ENCODE results near the gene RHOH.

RHOH gene

DNA sequence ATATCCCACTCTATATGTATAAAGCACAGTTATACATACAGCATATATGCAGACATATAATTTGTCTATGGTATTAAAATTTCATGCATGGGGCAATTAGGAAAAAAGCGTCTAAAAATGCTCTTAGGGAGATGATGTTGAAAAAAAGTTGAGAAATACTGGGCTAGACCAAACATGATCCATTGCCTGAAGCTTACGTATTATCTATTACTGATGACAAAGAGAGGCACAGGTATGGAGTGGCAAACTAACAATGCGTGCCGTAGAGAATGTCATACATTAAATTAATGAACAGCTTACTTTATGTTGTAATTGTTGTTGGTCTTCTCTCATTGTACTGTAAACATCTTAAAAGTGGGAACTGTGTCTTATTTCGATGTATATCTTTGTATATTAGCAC is 13.9 kb downstream of the RHOH start:
- Mint-ChIP-seq H3K36me3 (peaks cover 98% of the 10 kb centered on the region), H3K4me3 (peak overlapping the region; percentile 96), H3K27ac (peak overlapping the region; percentile 92)

DNA sequence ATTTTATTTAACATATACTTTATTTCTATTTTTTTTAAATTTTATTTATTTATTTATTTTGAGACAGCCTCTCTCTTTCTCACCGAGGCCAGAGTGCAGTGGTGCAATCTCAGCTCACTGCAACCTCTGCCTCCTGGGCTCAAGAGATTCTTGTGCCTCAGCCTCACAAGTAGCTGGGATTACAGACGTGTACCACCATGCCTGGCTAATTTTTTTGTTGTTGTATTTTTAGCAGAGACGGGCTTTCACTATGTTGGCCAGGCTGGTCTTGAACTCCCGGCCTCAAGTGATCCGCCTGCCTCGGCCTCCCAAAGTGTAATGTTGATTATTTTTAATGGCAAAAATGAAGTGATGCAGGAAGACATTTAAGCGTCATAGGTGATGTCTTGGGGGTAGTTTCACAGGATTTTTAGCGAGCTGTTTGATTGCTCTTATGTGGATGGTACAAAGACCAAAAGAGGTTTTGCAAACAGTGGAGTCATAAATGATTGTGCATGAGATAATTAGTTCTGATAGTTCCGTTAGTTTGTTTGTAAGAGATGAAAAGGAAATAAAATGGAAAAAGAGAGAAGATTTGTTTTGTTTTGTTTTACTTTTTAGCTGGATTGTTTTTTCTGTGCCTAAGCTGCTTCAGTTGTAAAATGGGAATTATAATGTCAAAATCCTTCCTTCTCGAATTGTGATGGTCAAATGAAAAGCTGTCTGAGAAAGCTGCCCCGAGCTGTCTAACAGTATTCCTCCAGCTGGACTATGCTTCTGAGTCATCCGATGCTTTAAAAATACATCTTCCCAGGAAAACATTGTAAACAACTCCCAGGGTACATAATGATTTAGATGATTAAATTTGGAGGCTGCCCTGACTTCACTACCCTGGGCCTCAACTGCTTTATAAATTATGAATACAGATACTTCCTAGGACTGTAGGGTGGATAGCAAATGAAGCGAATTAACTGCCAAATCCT is 14.7 kb downstream of the RHOH start:
- H3K9me3 Mint-ChIP-seq, result no peaks in the 10 kb centered on the region
- peak overlapping the region; percentile 96 for H3K4me3 Mint-ChIP-seq
- H3K4me1 Mint-ChIP-seq, result peaks cover 86% of the 10 kb centered on the region
- no peak for DNase-seq (ENCODE audit: low spot score in 2 of 2)
- no peak for ATAC-seq
- peaks cover 98% of the 10 kb centered on the region for H3K36me3 Mint-ChIP-seq
- peak overlapping the region; percentile 92 for H3K27ac Mint-ChIP-seq

More for the DNA sequence above, 13.9 kb downstream of the RHOH start:
- ATAC-seq (no peak), DNase-seq (ENCODE audit: low spot score in 2 of 2) (no peak)
- H3K4me1 Mint-ChIP-seq, result peaks cover 85% of the 10 kb centered on the region
- no peaks in the 10 kb centered on the region for H3K9me3 Mint-ChIP-seq

DNA sequence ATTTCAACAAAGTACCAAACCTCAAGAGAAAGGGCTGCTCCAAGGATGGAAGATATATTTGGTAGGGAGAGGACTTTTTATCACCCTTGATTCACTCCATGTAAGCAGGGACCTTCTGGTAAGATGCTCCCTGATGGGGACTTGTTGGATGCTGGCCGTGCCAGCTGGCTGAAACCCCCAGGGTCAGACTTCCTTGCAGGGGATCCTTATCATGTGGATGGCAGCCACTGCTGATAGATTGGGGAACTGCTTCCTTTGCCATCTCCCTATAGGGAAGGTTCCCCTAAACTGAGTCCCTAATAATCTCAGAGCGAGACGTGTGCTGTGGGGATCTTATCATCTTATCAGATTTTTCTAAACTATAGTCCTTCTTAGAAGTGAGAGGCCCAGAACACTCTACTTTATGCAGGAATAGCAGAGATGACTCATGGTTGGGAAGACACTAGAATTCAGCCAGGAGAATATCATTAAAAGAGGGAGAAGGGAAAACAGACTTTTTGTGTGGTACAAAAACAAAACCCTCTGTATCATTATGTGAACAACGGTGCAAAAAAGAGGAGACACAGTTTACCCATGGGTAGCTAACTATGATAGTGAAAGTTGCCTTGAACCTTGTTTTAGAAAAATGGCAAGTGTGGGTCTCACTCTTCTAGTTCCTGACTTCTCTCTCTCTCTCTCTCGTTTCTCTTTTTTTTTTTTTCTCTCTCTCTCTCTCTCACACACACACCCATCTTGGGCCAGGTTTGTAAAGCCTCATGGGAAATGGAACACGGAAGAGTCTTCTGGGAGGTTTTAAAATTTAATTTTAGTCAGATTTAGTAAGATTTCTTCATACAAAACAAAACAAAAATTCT is 16.1 kb downstream of the RHOH start:
- ATAC-seq, result no peak
- H3K4me3 Mint-ChIP-seq, result peak overlapping the region; percentile 96
- H3K4me1 Mint-ChIP-seq, result peaks cover 94% of the 10 kb centered on the region
- peak overlapping the region; percentile 92 for H3K27ac Mint-ChIP-seq
- no peaks in the 10 kb centered on the region for H3K9me3 Mint-ChIP-seq
- DNase-seq (ENCODE audit: low spot score in 2 of 2), result no peak
- peaks cover 98% of the 10 kb centered on the region for H3K36me3 Mint-ChIP-seq

DNA sequence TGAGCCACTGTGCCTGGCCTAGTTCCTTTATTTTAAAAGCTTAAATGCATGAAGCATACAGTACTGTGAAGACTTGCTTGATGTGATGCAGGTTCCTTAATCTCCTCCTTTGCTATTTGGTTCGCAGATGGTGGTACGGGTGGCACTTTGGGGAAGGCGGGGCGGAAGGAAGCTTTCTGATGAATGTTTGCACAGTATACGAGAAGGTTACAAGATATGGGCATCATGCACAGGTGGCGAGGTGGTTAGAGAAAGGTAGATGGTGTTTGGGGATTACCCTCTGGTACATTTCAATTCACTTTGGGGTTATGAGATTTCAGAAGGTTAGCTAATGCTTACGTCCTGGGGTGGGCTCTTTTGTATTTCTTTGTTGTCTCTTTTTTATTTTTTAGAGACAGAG is 17.2 kb downstream of the RHOH start:
- DNase-seq (ENCODE audit: low spot score in 2 of 2), result no peak
- Mint-ChIP-seq H3K9me3 (no peaks in the 10 kb centered on the region), H3K4me1 (peaks cover 98% of the 10 kb centered on the region), H3K36me3 (peaks cover 100% of the 10 kb centered on the region), H3K27ac (peak overlapping the region; percentile 92), H3K4me3 (peak overlapping the region; percentile 96)
- peak; percentile 44 for ATAC-seq

DNA sequence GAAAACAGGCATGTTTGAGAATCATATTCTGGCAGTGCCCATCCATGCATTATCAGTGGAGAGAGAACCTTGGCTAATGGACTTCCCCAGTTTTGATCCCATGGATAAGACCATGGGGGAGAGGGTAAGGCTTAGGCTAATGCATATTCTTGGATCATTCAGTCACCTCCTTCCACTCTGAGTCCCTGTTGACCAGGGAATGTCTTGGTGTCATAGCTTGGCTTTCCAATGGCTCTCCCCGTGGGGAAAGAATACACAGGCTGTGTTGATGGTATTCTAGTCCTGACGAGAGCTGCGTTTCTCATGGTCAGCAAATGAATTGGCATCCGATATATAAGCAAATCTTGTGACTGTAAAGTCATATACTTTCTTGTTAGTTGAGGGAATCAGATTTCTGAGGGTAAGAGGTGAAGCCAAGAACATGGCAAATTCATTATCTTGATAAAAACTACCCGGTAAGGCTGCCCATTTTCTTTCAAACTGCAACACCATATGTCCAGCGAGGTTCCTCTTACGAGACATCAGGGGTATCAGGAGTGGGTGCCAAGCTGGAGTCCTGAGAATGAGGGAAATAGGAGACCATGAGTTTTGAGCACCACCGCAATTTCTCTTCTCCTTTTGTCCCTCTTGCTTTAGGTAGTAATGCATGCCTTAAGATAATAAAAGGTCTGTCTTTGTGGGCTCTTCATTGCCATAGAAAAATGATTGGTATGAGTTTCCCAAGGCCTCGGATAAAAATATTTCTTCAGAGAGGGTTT is 18.0 kb downstream of the RHOH start:
- H3K36me3 Mint-ChIP-seq, result peaks cover 100% of the 10 kb centered on the region
- H3K27ac Mint-ChIP-seq, result peak overlapping the region; percentile 92
- ATAC-seq, result no peak
- DNase-seq (ENCODE audit: low spot score in 2 of 2), result no peak
- peaks cover 98% of the 10 kb centered on the region for H3K4me1 Mint-ChIP-seq
- H3K9me3 Mint-ChIP-seq, result no peaks in the 10 kb centered on the region
- peak overlapping the region; percentile 96 for H3K4me3 Mint-ChIP-seq

DNA sequence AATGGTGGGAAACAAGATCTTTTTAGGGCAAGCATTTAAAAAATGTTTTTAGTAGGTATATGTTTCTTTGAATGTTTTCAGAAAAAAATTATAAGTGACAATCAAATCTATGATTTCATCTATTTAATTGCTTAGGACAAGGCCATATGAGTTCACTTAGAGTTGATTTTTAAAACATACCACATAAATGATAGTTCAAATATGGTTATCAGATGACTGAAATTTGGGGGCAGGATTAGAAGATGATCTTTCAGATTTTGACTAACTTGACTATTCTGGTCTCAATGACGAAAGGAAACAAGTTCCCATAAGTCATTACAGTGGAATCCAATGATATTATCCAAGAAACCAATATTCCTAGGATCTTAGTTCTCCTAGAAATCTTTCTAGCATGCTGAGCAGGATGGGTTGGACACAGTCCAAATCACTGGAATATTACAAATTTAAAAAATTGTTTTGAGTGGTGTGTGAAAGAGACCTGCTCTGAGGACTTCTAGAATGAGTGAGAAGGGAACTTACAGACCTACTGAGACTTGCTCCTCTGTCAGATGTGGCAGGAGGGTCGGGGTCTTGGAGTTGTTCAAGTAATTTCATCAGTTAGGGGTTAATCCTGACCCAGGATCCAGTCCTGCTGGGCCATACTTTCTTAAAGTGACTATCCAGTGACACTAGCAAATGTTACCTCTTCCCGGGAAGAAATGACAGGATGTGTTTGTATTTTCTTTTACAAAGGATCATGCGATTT is 20.0 kb downstream of the RHOH start:
- Mint-ChIP-seq H3K27ac (peak overlapping the region; percentile 92), H3K36me3 (peaks cover 100% of the 10 kb centered on the region), H3K4me3 (peak overlapping the region; percentile 96), H3K4me1 (peaks cover 92% of the 10 kb centered on the region), H3K9me3 (no peaks in the 10 kb centered on the region)
- DNase-seq (ENCODE audit: low spot score in 2 of 2) (no peak), ATAC-seq (peak; percentile 68)

DNA sequence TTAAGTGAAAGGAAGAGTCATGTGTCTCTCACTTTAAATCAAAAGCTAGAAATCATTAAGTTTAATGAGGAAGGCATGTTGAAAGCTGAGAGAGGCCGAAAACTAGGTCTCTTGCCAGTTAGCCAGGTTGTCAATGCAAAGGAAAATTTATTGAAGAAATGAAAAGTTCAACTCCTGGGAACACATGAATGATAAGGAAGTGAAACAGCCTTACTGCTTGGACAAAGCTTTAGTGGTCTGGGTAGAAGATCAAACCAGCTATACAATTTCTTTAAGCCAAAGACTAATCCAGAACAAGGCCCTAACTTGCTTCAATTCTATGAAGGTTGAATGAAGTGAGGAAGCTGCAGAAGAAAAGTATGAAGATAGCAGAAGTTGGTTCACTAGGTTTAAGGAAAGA is 24.9 kb downstream of the RHOH start:
- ATAC-seq (no peak), DNase-seq (ENCODE audit: low spot score in 2 of 2) (no peak)
- Mint-ChIP-seq H3K36me3 (peaks cover 100% of the 10 kb centered on the region), H3K4me3 (peak overlapping the region; percentile 96), H3K27ac (peak overlapping the region; percentile 92), H3K4me1 (peaks cover 83% of the 10 kb centered on the region), H3K9me3 (no peaks in the 10 kb centered on the region)

DNA sequence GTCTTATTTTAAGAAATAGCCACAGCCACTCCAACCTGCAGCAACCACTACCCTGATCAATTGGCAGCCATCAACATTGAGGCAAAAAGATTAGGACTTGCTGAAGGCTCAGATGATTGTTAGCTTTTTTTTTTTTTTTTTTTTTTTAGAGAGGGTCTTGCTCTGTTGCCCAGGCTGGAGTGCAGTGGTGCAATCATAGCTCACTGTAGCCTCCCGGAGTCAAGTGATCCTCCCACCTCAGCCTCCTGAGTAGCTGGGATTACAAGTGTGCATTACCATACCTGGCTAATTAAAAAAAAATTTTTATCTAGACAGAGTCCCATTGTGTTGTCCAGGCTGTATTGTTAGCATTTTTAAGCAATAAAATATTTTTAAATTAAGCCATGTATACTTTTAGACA is 26.5 kb downstream of the RHOH start:
- H3K36me3 Mint-ChIP-seq, result peaks cover 100% of the 10 kb centered on the region
- peak overlapping the region; percentile 96 for H3K4me3 Mint-ChIP-seq
- H3K9me3 Mint-ChIP-seq, result no peaks in the 10 kb centered on the region
- peak overlapping the region; percentile 92 for H3K27ac Mint-ChIP-seq
- H3K4me1 Mint-ChIP-seq, result peaks cover 79% of the 10 kb centered on the region
- no peak for DNase-seq (ENCODE audit: low spot score in 2 of 2)
- ATAC-seq, result no peak

DNA sequence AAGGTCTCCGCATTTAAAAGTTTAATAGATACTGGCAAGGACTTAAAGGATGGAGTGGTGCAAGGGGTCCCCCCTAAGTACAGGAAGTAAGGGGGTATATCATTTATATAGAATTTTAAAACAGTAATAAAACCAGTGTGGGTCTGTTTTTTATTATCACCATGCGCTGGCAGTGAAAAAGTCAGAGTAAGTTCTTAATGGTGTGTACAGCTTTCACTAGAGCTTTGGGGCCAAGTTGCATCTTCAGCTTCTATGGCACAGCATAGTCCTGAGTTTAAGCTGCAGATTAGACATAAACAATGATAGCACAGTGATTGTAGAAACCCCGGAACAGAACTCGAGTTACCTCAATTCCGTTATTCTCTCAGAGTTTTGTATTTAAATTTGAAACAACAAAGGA is 27.6 kb downstream of the RHOH start:
- peaks cover 100% of the 10 kb centered on the region for H3K36me3 Mint-ChIP-seq
- H3K4me3 Mint-ChIP-seq, result peak overlapping the region; percentile 76
- DNase-seq (ENCODE audit: low spot score in 2 of 2) (no peak), ATAC-seq (no peak)
- H3K27ac Mint-ChIP-seq, result peak overlapping the region; percentile 26
- peaks cover 79% of the 10 kb centered on the region for H3K4me1 Mint-ChIP-seq
- no peaks in the 10 kb centered on the region for H3K9me3 Mint-ChIP-seq

DNA sequence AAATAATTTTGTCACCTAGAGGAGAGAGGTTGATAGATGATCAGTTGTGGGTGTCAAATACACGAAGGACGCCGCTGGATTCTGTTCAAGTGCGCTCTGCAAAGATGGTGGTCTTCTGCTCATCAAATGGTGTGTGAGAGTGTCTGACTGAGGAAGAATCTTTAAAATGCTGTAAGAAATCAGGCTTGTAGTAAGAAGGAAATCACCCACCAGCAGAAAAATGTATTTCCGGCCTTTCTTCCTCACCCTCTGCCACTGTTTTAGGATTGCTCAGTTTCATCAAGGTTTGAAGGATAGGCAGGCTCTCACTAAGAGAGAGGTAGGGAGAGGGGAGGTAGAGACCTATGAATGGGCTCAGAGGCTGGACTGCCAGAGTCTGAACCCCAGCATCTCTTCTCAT is 28.7 kb downstream of the RHOH start:
- peak overlapping the region; percentile 95 for H3K27ac Mint-ChIP-seq
- H3K4me1 Mint-ChIP-seq, result peaks cover 80% of the 10 kb centered on the region
- no peak for DNase-seq (ENCODE audit: low spot score in 2 of 2)
- ATAC-seq, result no peak
- H3K36me3 Mint-ChIP-seq, result peaks cover 100% of the 10 kb centered on the region
- peak overlapping the region; percentile 76 for H3K4me3 Mint-ChIP-seq
- no peaks in the 10 kb centered on the region for H3K9me3 Mint-ChIP-seq

DNA sequence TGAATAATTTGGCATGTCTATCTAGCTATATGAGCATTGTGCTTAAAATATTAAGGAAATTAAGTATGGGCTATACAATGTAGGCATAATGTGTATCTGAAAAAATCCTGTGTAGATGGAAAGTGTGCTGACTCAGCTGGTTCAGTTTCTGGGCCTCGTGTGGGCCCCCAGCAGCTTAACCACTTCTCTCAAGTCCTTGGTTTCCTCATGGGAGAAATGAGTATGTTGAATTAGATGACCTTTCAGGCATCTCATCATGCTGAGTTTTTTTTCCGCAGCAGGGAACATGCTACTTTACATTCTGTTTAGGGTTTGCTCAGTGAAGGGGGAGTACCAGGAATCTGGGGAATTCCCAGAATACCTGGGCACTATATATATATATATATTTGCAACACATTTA is 30.5 kb downstream of the RHOH start:
- peak; percentile 78 for ATAC-seq
- Mint-ChIP-seq H3K27ac (peak overlapping the region; percentile 95), H3K4me3 (peak overlapping the region; percentile 76), H3K4me1 (peaks cover 87% of the 10 kb centered on the region), H3K36me3 (peaks cover 100% of the 10 kb centered on the region), H3K9me3 (no peaks in the 10 kb centered on the region)
- DNase-seq (ENCODE audit: low spot score in 2 of 2), result no peak

DNA sequence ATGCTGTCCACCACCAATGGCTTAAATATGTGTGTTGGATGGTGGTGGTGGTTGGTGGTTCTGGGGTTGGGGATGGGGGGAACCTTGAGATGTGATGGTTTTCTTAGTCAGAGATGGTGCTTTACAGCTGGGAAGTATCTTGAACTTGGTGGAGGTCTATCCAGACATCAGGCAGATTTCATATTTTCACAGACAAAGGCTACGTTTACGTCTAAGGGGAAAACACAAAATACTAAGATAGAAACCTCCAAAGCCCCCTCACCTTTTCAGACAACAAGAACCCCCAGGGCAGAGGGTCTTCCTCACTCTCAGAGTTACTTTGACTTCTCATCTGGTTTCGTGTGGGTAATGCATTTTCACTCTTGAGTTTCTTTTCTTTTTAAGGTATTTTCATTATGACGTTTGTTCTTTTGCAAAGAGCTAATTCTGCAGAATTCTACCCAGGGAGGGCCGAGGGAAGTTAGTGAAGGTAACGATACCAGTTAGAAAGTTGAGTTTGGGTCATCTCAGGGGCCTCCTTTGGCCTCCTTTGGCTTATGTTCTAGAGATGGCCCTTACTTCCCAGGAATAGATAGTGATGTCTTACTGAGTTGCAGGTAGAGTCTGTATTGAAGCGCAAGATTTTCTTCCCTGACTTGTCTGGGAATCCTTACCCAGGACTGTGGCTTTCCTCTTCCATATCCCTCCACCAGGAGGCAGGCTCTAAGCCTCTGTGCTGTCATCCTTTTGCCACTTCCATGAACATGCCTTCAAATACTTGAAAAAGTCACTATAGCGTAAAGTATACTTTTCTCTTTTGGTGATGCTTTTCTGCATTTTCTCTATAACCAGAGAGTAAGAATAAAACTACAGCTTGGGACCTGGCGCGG is 31.9 kb downstream of the RHOH start:
- ATAC-seq, result peak; percentile 65

DNA sequence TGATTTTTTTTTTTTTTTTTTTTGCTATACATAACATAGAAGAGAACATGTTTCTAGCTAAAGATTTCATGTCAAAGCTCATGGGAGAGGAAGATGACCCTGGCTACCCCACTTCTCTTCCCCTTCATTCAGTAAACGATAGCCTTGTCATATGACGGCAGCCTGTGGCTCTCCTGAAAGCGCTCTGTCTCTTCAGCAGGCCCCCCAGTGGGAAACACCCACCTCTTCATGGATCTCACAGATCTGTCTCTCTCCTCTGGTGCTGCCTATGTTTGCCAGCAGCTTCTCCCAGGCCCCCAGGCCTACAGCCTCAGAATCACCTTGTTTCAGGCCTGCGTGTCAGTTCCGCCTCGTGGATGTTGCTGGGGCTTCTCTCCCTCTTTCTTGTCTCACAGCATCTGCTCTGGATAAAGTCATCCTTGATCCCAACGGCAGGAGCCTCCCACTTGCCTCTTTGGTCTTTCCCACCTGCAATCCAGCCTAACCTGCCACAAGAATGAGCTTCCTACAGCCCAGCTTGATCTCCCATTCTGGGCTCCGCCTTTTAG is 34.6 kb downstream of the RHOH start:
- Mint-ChIP-seq H3K4me1 (peaks cover 80% of the 10 kb centered on the region), H3K9me3 (no peaks in the 10 kb centered on the region), H3K36me3 (peaks cover 100% of the 10 kb centered on the region), H3K27ac (peak overlapping the region; percentile 95), H3K4me3 (peak overlapping the region; percentile 76)
- DNase-seq (ENCODE audit: low spot score in 2 of 2), result no peak
- no peak for ATAC-seq

More for the DNA sequence above, 31.9 kb downstream of the RHOH start:
- H3K36me3 Mint-ChIP-seq, result peaks cover 100% of the 10 kb centered on the region
- H3K4me1 Mint-ChIP-seq, result peaks cover 88% of the 10 kb centered on the region
- H3K4me3 Mint-ChIP-seq, result peak overlapping the region; percentile 76
- no peaks in the 10 kb centered on the region for H3K9me3 Mint-ChIP-seq
- H3K27ac Mint-ChIP-seq, result peak overlapping the region; percentile 95
- DNase-seq (ENCODE audit: low spot score in 2 of 2), result no peak
